GM12878 (cell line): Measurements from ENCODE around the gene DALRD3. TPM values are rescaled to one million over a fixed set of nuclear protein-coding genes. Genes with fewer than 3 reads are reported as not detected.

Source experiments
- ATAC-seq: fragments of 200-7000 bp; cut with Tn5 transposase; 3 replicates; pipeline ENCODE4 v1.9.1; 2020; ENCODE audit warnings: mild to moderate bottlenecking, moderate library complexity
- BruUV-seq: library from RNA; stranded (reverse); fragments of 400-500 nt; replicated peaks from 2 replicates; lab custom pipeline; 2021; lab: Mats Ljungman, UMichigan
- CTCF ChIA-PET: fragments of 300-600 bp; sonication (Branson Sonifier 250); formaldehyde crosslinking; extraction: SDS; loops from one replicate; lab custom pipeline; 2021; ENCODE audit warnings: inconsistent platforms; lab: Yijun Ruan, JAX
- POLR2A ChIA-PET: fragments of 350-600 bp; formaldehyde crosslinking; extraction: SDS; loops from one replicate; lab custom pipeline; 2021; ENCODE audit warnings: inconsistent platforms; lab: Charles Lee
- RAD21 ChIA-PET: fragments of 300-600 bp; sonication (Branson Sonifier 250); formaldehyde crosslinking; loops from one replicate; lab custom pipeline; 2023; ENCODE audit warnings: antibody characterized with exemption; ENCODE audit not compliant: unreplicated experiment; lab: Charles Lee
- SMC1A ChIA-PET: fragments of 300-600 bp; sonication (Branson Sonifier 250); formaldehyde crosslinking; loops from one replicate; lab custom pipeline; 2023; ENCODE audit not compliant: unreplicated experiment, uncharacterized antibody; lab: Charles Lee
- DNase-seq: peaks from one replicate; pipeline ENCODE4 v3.0.0-alpha.2; 2011; ENCODE audit warnings: low read depth, low spot score
- FAIRE-seq: peaks from 3 replicates; lab custom pipeline; 2011; peaks lifted over from hg19 to GRCh38; lab: Jason Lieb, UNC
- H2AFZ ChIP-seq: 2 replicates; pipeline ENCODE4 v1.6.0; 2011; ENCODE audit warnings: low read depth, low read length, control low read depth; ENCODE audit not compliant: control insufficient read depth
- H3K27ac ChIP-seq: 2 replicates; pipeline ENCODE4 v1.5.1; 2011; ENCODE audit warnings: control low read depth; ENCODE audit not compliant: control insufficient read depth, insufficient read depth
- H3K27me3 ChIP-seq, 2 experiments: replicated peaks in 1 of 2; 2 replicates each; pipeline versions ENCODE4 v1.6.0 to v1.6.1; 2011; ENCODE audit warnings: low read length in 1 of 2; ENCODE audit not compliant: control insufficient read depth in 2 of 2, insufficient read depth in 2 of 2
- H3K36me3 ChIP-seq, 2 experiments: 2 replicates each; pipeline ENCODE4 v1.5.1; 2011; ENCODE audit warnings: low read length in 1 of 2; ENCODE audit not compliant: control insufficient read depth in 2 of 2, insufficient read depth in 2 of 2
- H3K4me1 ChIP-seq: 2 replicates; pipeline ENCODE4 v1.6.1; 2011; ENCODE audit warnings: mild to moderate bottlenecking, low read length, moderate library complexity, mixed read lengths; ENCODE audit not compliant: control insufficient read depth, insufficient read depth
- H3K4me2 ChIP-seq: 2 replicates; pipeline ENCODE4 v1.6.0; 2011; ENCODE audit warnings: control low read depth; ENCODE audit not compliant: control insufficient read depth, insufficient read depth
- H3K4me3 ChIP-seq: fragments of 200-600 bp; sonication (generic); 2 replicates; pipeline ENCODE4 v1.5.1; 2016
- H3K79me2 ChIP-seq: 2 replicates; pipeline ENCODE4 v1.6.0; 2011; ENCODE audit warnings: low read length; ENCODE audit not compliant: control insufficient read depth, insufficient read depth
- H3K9ac ChIP-seq: 2 replicates; pipeline ENCODE4 v1.8.0; 2011; ENCODE audit warnings: low read length, control low read depth, mixed read lengths; ENCODE audit not compliant: control insufficient read depth, insufficient read depth
- H3K9me3 ChIP-seq: replicated peaks from 3 replicates; pipeline ENCODE4 v1.5.1; 2011; ENCODE audit warnings: mild to moderate bottlenecking, low read length; ENCODE audit not compliant: control insufficient read depth, insufficient read depth
- H4K20me1 ChIP-seq: 2 replicates; pipeline ENCODE4 v1.6.0; 2011; ENCODE audit not compliant: control insufficient read depth, insufficient read depth
- BACH1 ChIP-seq: fragments of 450-650 bp; IDR thresholded peaks from 2 replicates; pipeline ENCODE4 v1.6.1; 2017; ENCODE audit warnings: mild to moderate bottlenecking, borderline replicate concordance
- CEBPZ ChIP-seq: fragments of 150-350 bp; IDR thresholded peaks from 2 replicates; pipeline ENCODE4 v1.6.1; 2016; ENCODE audit warnings: low read depth, low read length
- MTA3 ChIP-seq: IDR thresholded peaks from 2 replicates; pipeline ENCODE4 v1.6.1; 2012; ENCODE audit warnings: low read length, inconsistent platforms, borderline replicate concordance
- PBX3 ChIP-seq: IDR thresholded peaks from 2 replicates; pipeline ENCODE4 v1.6.1; 2011; ENCODE audit warnings: mild to moderate bottlenecking, low read depth, low read length, moderate library complexity; ENCODE audit not compliant: insufficient replicate concordance
- POLR2AphosphoS5 ChIP-seq: IDR thresholded peaks from 2 replicates; pipeline ENCODE4 v1.6.1; 2011; ENCODE audit warnings: mild to moderate bottlenecking, low read length, inconsistent platforms
- TCF12 ChIP-seq: IDR thresholded peaks from 2 replicates; pipeline ENCODE4 v1.6.1; 2011; ENCODE audit warnings: low read depth, mild to moderate bottlenecking, low read length
- ZNF622 ChIP-seq: fragments of 450-650 bp; IDR thresholded peaks from 2 replicates; pipeline ENCODE4 v1.6.1; 2017; ENCODE audit warnings: mild to moderate bottlenecking, inconsistent platforms
- WGBS: methylation state at CpG from one replicate; pipeline ENCODE4 v1.1.6; 2016; ENCODE audit warnings: low lambda C conversion rate; ENCODE audit not compliant: insufficient replicate concordance, insufficient coverage; ENCODE audit errors: missing lambda C conversion rate; 5-methylcytosine and 5-hydroxymethylcytosine counted together
- in situ Hi-C: fragments of 300-500 bp; cut with MboI; formaldehyde crosslinking; loops from 9 replicates; pipeline ENCODE4 v1.14.3; 2018; ENCODE audit warnings: mixed read lengths
- intact Hi-C: fragments of 100-400 bp; cut with micrococcal nuclease; formaldehyde crosslinking; loops from one replicate; pipeline ENCODE4 v1.14.2; 2022; ENCODE audit not compliant: unreplicated experiment
- polyA plus RNA-seq, 11 experiments: library from polyadenylated mRNA; depleted of rRNA in 4 of 11; unstranded in 6 of 11; stranded (reverse) in 5 of 11; fragments of >200 nt; fragmentation: Nextera tagmentation in 4 of 11; fragmentation: Illumina TruSeq in 1 of 11; extraction: Ambion mirVana in 4 of 11; extraction: Trizol in 1 of 11; gene quantifications; 1 replicate in 1 of 11; 2 replicates in 10 of 11; pipeline versions ENCODE4 v1.2.1 to v1.2.3, GENCODE V29; 2011 to 2016; ENCODE audit warnings: inconsistent platforms in 2 of 11, missing spikeins in 2 of 11, low read depth in 1 of 11
- total RNA-seq, 4 experiments: library from RNA; depleted of rRNA in 3 of 4; stranded (reverse); fragments of >200 nt in 3 of 4; fragmentation: Illumina TruSeq in 1 of 4; extraction: Trizol in 1 of 4; gene quantifications; 2 replicates each; pipeline versions ENCODE4 v1.2.1 to v1.2.3, GENCODE V29; 2013 to 2021

Gene DALRD3
- total and polyA plus RNA-seq, 10 of the 15 experiments (the other 5 are each of a cell fraction or from before 2014, with no cell fraction given): 10.1 to 28.2 (median 21.6) TPM

- Histone ChIP-seq H3K27me3 (no peaks in the 10 kb centered on the region), H3K4me2 (no peak overlapping the region), H2AFZ (no peak overlapping the region), H3K4me3 (no peak overlapping the region), H4K20me1 (no peaks in the 10 kb centered on the region), H3K4me1 (no peaks in the 10 kb centered on the region), H3K79me2 (no peaks in the 10 kb centered on the region), H3K9ac (no peak overlapping the region), H3K27ac (no peak overlapping the region), H3K9me3 (no peaks in the 10 kb centered on the region), H3K36me3 (peaks cover 31 to 37% of the 10 kb centered on the region in 2 experiments)
- ChIA-PET RAD21 (no interaction called here), POLR2A (interaction anchor here (0.7 kb wide), 1 partner anchor 779 kb away, joined by 6 read pairs; no protein-coding TSS in a partner anchor), CTCF (no interaction called here), SMC1A (no interaction called here)
- FAIRE-seq (no peak), DNase-seq (no peak), ATAC-seq (no peak)
- intact Hi-C loops: no loop called here
- BruUV-seq: no TSS peak
- WGBS: 100% methylated on average over 4 of the region's 4 CpGs
- no peak for TF ChIP-seq TCF12
- TF ChIP-seq MTA3: no peak
- TF ChIP-seq PBX3: no peak
- TF ChIP-seq BACH1: no peak
- TF ChIP-seq POLR2AphosphoS5: no peak
- TF ChIP-seq CEBPZ: no peak
- no peak for TF ChIP-seq ZNF622
- in situ Hi-C loops: no loop called here
Measured at GRCh38 chr3:48980295-48980694, 38.1 kb downstream of the DALRD3 start.
